GM23338 (cell line): Measurements from ENCODE around the gene TYSND1. TPM values are rescaled to one million over a fixed set of nuclear protein-coding genes. Genes with fewer than 3 reads are reported as not detected.

ENCODE experiments used
- ATAC-seq: fragments of 200-7000 bp; cut with Tn5 transposase; 3 replicates; pipeline ENCODE4 v1.9.1; 2020
- DNase-seq: peaks from one replicate; pipeline ENCODE4 v3.0.0-alpha.2; 2015; ENCODE audit warnings: low spot score
- H2AFZ ChIP-seq: fragments of 200-600 bp; sonication (generic); 2 replicates; pipeline ENCODE4 v1.8.0; 2016; ENCODE audit warnings: antibody characterized with exemption, mild to moderate bottlenecking, moderate library complexity
- H3F3A ChIP-seq: fragments of 200-600 bp; sonication (generic); replicated peaks from 2 replicates; pipeline ENCODE4 v1.8.0; 2017; ENCODE audit warnings: antibody characterized with exemption, mixed run types, low read depth
- H3K27ac ChIP-seq: fragments of 200-600 bp; sonication (generic); 2 replicates; pipeline ENCODE4 v1.6.1; 2016; ENCODE audit warnings: low read depth
- H3K27me3 ChIP-seq: fragments of 200-600 bp; sonication (generic); 2 replicates; pipeline ENCODE4 v1.8.0; 2016; ENCODE audit warnings: mild to moderate bottlenecking, mixed run types, moderate library complexity; ENCODE audit not compliant: insufficient read depth
- H3K36me3 ChIP-seq: fragments of 200-600 bp; sonication (generic); 2 replicates; pipeline ENCODE4 v1.8.0; 2016; ENCODE audit warnings: mild to moderate bottlenecking; ENCODE audit not compliant: insufficient read depth
- H3K4me1 ChIP-seq: fragments of 200-600 bp; sonication (generic); 2 replicates; pipeline ENCODE4 v1.8.0; 2016; ENCODE audit warnings: mild to moderate bottlenecking, moderate library complexity; ENCODE audit not compliant: insufficient read depth
- H3K4me2 ChIP-seq: fragments of 200-600 bp; sonication (generic); 2 replicates; pipeline ENCODE4 v1.7.1; 2017; ENCODE audit warnings: mixed run types
- H3K4me3 ChIP-seq: fragments of 200-600 bp; sonication (generic); 2 replicates; pipeline ENCODE4 v1.6.1; 2016; ENCODE audit warnings: mixed run types
- H3K79me2 ChIP-seq: fragments of 200-600 bp; sonication (generic); replicated peaks from 2 replicates; pipeline ENCODE4 v1.8.0; 2017; ENCODE audit warnings: mild to moderate bottlenecking; ENCODE audit not compliant: insufficient read depth
- H3K9me2 ChIP-seq: fragments of 200-600 bp; sonication (generic); 2 replicates; pipeline ENCODE4 v1.8.0; 2017; ENCODE audit not compliant: insufficient read depth
- H4K20me1 ChIP-seq: fragments of 200-600 bp; sonication (generic); replicated peaks from 2 replicates; pipeline ENCODE4 v1.8.0; 2017; ENCODE audit warnings: mild to moderate bottlenecking; ENCODE audit not compliant: insufficient read depth
- H3K27ac Mint-ChIP-seq: 2 replicates; pipeline ENCODE4 v1.8.0; 2020; ENCODE audit warnings: inconsistent platforms, mild to moderate bottlenecking, moderate library complexity, mixed read lengths
- H3K27me3 Mint-ChIP-seq: 3 replicates; pipeline ENCODE4 v1.8.0; 2022; ENCODE audit warnings: low read depth, mild to moderate bottlenecking, moderate library complexity, mixed read lengths, inconsistent platforms; ENCODE audit not compliant: insufficient read depth, poor library complexity
- H3K36me3 Mint-ChIP-seq: 3 replicates; pipeline ENCODE4 v1.8.0; 2021; ENCODE audit warnings: low read depth, mild to moderate bottlenecking, inconsistent platforms, moderate library complexity, mixed read lengths
- H3K4me1 Mint-ChIP-seq: 3 replicates; pipeline ENCODE4 v1.8.0; 2020; ENCODE audit warnings: mild to moderate bottlenecking, inconsistent platforms, mixed read lengths
- H3K4me3 Mint-ChIP-seq: 3 replicates; pipeline ENCODE4 v1.8.0; 2021; ENCODE audit warnings: moderate library complexity, mild to moderate bottlenecking, inconsistent platforms, mixed read lengths
- H3K9me3 Mint-ChIP-seq: 3 replicates; pipeline ENCODE4 v1.8.0; 2020; ENCODE audit warnings: moderate library complexity, mild to moderate bottlenecking, inconsistent platforms, mixed read lengths
- CREB1 ChIP-seq: fragments of 250-450 bp; sonication (Bioruptor Pico); IDR thresholded peaks from 2 replicates; pipeline ENCODE4 v1.5.0; 2020; ENCODE audit warnings: low read depth, mild to moderate bottlenecking, moderate library complexity
- EZH2 ChIP-seq: fragments of 200-600 bp; sonication (generic); IDR thresholded peaks from one replicate; pipeline ENCODE4 v1.8.0; 2017; ENCODE audit warnings: antibody characterized with exemption, mild to moderate bottlenecking, low read depth; ENCODE audit not compliant: unreplicated experiment
- EZH2phosphoT487 ChIP-seq: fragments of 200-600 bp; sonication (generic); IDR thresholded peaks from one replicate; pipeline ENCODE4 v1.8.1; 2018; ENCODE audit warnings: antibody characterized with exemption; ENCODE audit not compliant: unreplicated experiment
- JUNB ChIP-seq: IDR thresholded peaks from one replicate; pipeline ENCODE4 v1.6.1; 2016; ENCODE audit warnings: antibody characterized with exemption; ENCODE audit not compliant: unreplicated experiment
- NANOG ChIP-seq: IDR thresholded peaks from 2 replicates; pipeline ENCODE4 v1.6.1; 2016; ENCODE audit warnings: antibody characterized with exemption, borderline replicate concordance
- POLR2AphosphoS5 ChIP-seq: IDR thresholded peaks from 2 replicates; pipeline ENCODE4 v1.6.1; 2016; ENCODE audit warnings: antibody characterized with exemption, low read depth
- STAT1 ChIP-seq: IDR thresholded peaks from one replicate; pipeline ENCODE4 v1.6.1; 2016; ENCODE audit warnings: antibody characterized with exemption; ENCODE audit not compliant: unreplicated experiment
- ZNF114 ChIP-seq: fragments of 250-450 bp; sonication (Bioruptor Pico); IDR thresholded peaks from 2 replicates; pipeline ENCODE4 v1.5.0; 2020; ENCODE audit warnings: mild to moderate bottlenecking, moderate library complexity
- ZNF331 ChIP-seq: fragments of 250-450 bp; sonication (Bioruptor Pico); IDR thresholded peaks from 2 replicates; pipeline ENCODE4 v1.5.0; 2020; ENCODE audit warnings: low read depth, mild to moderate bottlenecking, moderate library complexity
- polyA plus RNA-seq: library from polyadenylated mRNA; unstranded; fragments of >200 nt; fragmentation: Nextera tagmentation; extraction: Ambion mirVana; gene quantifications from 2 replicates; pipeline ENCODE4 v1.2.1, GENCODE V29; 2016
- total RNA-seq: library from RNA; depleted of rRNA; stranded (reverse); fragments of >200 nt; shearing (Covaris generic); gene quantifications from 2 replicates; pipeline ENCODE4 v1.2.3, GENCODE V29; 2014
- TF ChIP-seq, protein P1 (sequence below), 2 experiments: fragments of 200-600 bp in 1 of 2; sonication (generic) in 1 of 2; conservative IDR thresholded peaks; 2 replicates each; pipeline versions ENCODE4 v1.5.1 to v1.6.1; 2016 to 2017; ENCODE audit warnings: antibody characterized with exemption in 2 of 2, low read depth in 2 of 2, mild to moderate bottlenecking in 2 of 2, moderate library complexity in 1 of 2
- TF ChIP-seq, protein P2 (sequence below): IDR thresholded peaks from one replicate; pipeline ENCODE4 v1.6.1; 2018; ENCODE audit warnings: antibody characterized with exemption; ENCODE audit not compliant: unreplicated experiment
- TF ChIP-seq, protein P3 (sequence below): IDR thresholded peaks from 2 replicates; pipeline ENCODE4 v1.6.1; 2016; ENCODE audit warnings: antibody characterized with exemption
- TF ChIP-seq, protein P4 (sequence below): fragments of 250-450 bp; sonication (Bioruptor Pico); IDR thresholded peaks from 2 replicates; pipeline ENCODE4 v1.5.0; 2020; ENCODE audit warnings: mild to moderate bottlenecking, moderate library complexity

Gene TYSND1
- total and polyA plus RNA-seq, 2 experiments from 2014 or later, result 5.2 to 19.5 TPM

DNA sequence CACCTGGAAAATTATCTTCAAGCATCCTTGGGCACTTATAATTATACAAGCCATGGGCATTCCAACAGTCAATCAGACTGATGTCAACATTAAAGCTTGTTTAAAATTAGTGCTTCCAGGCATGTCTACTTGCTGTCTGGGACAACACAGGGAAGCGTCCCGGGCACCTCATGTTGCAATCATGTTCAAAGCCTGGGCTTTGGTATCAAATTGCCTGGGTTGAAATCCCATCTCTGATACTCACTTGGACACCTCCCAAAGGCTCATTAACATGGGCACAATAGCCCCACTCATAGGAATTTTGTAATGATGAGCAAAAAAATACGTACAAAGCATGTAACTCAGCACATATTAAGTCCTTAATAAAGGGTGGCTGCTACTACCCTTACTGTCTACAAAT, 28.3 kb downstream of the TYSND1 start:
- H3K79me2 ChIP-seq, result no peaks in the 10 kb centered on the region
- no peak for ATAC-seq
- H3K27me3 Mint-ChIP-seq, result peaks cover 20% of the 10 kb centered on the region
- no peaks in the 10 kb centered on the region; the same call in 2 of the 3 replicates for H3K9me3 Mint-ChIP-seq
- no peak for DNase-seq
- H4K20me1 ChIP-seq, result no peaks in the 10 kb centered on the region
- H3K27ac ChIP-seq, result no peak overlapping the region
- no peaks in the 10 kb centered on the region for H3K36me3 ChIP-seq
- H3K4me2 ChIP-seq, result no peak overlapping the region
- peaks cover 8% of the 10 kb centered on the region; the same call in 2 of the 3 replicates for H3K36me3 Mint-ChIP-seq
- no peak for TF ChIP-seq POLR2AphosphoS5
- no peak for TF ChIP-seq EZH2phosphoT487
- no peak for TF ChIP-seq ZNF331 (CRISPR knock-in tag)
- TF ChIP-seq NANOG, result no peak
- TF ChIP-seq ZNF114, result no peak
- no peak for TF ChIP-seq CREB1
- TF ChIP-seq JUNB, result no peak
- TF ChIP-seq, protein P1, sequence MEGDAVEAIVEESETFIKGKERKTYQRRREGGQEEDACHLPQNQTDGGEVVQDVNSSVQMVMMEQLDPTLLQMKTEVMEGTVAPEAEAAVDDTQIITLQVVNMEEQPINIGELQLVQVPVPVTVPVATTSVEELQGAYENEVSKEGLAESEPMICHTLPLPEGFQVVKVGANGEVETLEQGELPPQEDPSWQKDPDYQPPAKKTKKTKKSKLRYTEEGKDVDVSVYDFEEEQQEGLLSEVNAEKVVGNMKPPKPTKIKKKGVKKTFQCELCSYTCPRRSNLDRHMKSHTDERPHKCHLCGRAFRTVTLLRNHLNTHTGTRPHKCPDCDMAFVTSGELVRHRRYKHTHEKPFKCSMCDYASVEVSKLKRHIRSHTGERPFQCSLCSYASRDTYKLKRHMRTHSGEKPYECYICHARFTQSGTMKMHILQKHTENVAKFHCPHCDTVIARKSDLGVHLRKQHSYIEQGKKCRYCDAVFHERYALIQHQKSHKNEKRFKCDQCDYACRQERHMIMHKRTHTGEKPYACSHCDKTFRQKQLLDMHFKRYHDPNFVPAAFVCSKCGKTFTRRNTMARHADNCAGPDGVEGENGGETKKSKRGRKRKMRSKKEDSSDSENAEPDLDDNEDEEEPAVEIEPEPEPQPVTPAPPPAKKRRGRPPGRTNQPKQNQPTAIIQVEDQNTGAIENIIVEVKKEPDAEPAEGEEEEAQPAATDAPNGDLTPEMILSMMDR (conservative IDR thresholded peaks at IDR 0.05; ENCODE audit: low read depth in 2 of 2), result no peak
- TF ChIP-seq STAT1, result no peak
- TF ChIP-seq, protein P2, sequence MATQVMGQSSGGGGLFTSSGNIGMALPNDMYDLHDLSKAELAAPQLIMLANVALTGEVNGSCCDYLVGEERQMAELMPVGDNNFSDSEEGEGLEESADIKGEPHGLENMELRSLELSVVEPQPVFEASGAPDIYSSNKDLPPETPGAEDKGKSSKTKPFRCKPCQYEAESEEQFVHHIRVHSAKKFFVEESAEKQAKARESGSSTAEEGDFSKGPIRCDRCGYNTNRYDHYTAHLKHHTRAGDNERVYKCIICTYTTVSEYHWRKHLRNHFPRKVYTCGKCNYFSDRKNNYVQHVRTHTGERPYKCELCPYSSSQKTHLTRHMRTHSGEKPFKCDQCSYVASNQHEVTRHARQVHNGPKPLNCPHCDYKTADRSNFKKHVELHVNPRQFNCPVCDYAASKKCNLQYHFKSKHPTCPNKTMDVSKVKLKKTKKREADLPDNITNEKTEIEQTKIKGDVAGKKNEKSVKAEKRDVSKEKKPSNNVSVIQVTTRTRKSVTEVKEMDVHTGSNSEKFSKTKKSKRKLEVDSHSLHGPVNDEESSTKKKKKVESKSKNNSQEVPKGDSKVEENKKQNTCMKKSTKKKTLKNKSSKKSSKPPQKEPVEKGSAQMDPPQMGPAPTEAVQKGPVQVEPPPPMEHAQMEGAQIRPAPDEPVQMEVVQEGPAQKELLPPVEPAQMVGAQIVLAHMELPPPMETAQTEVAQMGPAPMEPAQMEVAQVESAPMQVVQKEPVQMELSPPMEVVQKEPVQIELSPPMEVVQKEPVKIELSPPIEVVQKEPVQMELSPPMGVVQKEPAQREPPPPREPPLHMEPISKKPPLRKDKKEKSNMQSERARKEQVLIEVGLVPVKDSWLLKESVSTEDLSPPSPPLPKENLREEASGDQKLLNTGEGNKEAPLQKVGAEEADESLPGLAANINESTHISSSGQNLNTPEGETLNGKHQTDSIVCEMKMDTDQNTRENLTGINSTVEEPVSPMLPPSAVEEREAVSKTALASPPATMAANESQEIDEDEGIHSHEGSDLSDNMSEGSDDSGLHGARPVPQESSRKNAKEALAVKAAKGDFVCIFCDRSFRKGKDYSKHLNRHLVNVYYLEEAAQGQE, result no peak
- TF ChIP-seq, protein P3, sequence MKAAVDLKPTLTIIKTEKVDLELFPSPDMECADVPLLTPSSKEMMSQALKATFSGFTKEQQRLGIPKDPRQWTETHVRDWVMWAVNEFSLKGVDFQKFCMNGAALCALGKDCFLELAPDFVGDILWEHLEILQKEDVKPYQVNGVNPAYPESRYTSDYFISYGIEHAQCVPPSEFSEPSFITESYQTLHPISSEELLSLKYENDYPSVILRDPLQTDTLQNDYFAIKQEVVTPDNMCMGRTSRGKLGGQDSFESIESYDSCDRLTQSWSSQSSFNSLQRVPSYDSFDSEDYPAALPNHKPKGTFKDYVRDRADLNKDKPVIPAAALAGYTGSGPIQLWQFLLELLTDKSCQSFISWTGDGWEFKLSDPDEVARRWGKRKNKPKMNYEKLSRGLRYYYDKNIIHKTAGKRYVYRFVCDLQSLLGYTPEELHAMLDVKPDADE, result no peak
- TF ChIP-seq, protein P4, sequence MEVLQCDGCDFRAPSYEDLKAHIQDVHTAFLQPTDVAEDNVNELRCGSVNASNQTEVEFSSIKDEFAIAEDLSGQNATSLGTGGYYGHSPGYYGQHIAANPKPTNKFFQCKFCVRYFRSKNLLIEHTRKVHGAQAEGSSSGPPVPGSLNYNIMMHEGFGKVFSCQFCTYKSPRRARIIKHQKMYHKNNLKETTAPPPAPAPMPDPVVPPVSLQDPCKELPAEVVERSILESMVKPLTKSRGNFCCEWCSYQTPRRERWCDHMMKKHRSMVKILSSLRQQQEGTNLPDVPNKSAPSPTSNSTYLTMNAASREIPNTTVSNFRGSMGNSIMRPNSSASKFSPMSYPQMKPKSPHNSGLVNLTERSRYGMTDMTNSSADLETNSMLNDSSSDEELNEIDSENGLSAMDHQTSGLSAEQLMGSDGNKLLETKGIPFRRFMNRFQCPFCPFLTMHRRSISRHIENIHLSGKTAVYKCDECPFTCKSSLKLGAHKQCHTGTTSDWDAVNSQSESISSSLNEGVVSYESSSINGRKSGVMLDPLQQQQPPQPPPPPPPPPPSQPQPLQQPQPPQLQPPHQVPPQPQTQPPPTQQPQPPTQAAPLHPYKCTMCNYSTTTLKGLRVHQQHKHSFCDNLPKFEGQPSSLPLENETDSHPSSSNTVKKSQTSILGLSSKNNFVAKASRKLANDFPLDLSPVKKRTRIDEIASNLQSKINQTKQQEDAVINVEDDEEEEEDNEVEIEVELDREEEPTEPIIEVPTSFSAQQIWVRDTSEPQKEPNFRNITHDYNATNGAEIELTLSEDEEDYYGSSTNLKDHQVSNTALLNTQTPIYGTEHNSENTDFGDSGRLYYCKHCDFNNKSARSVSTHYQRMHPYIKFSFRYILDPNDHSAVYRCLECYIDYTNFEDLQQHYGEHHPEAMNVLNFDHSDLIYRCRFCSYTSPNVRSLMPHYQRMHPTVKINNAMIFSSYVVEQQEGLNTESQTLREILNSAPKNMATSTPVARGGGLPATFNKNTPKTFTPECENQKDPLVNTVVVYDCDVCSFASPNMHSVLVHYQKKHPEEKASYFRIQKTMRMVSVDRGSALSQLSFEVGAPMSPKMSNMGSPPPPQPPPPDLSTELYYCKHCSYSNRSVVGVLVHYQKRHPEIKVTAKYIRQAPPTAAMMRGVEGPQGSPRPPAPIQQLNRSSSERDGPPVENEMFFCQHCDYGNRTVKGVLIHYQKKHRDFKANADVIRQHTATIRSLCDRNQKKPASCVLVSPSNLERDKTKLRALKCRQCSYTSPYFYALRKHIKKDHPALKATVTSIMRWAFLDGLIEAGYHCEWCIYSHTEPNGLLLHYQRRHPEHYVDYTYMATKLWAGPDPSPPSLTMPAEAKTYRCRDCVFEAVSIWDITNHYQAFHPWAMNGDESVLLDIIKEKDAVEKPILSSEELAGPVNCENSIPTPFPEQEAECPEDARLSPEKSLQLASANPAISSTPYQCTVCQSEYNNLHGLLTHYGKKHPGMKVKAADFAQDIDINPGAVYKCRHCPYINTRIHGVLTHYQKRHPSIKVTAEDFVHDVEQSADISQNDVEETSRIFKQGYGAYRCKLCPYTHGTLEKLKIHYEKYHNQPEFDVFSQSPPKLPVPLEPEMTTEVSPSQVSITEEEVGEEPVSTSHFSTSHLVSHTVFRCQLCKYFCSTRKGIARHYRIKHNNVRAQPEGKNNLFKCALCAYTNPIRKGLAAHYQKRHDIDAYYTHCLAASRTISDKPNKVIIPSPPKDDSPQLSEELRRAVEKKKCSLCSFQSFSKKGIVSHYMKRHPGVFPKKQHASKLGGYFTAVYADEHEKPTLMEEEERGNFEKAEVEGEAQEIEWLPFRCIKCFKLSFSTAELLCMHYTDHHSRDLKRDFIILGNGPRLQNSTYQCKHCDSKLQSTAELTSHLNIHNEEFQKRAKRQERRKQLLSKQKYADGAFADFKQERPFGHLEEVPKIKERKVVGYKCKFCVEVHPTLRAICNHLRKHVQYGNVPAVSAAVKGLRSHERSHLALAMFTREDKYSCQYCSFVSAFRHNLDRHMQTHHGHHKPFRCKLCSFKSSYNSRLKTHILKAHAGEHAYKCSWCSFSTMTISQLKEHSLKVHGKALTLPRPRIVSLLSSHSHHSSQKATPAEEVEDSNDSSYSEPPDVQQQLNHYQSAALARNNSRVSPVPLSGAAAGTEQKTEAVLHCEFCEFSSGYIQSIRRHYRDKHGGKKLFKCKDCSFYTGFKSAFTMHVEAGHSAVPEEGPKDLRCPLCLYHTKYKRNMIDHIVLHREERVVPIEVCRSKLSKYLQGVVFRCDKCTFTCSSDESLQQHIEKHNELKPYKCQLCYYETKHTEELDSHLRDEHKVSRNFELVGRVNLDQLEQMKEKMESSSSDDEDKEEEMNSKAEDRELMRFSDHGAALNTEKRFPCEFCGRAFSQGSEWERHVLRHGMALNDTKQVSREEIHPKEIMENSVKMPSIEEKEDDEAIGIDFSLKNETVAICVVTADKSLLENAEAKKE (CRISPR knock-in tag), result no peak
- no peak for TF ChIP-seq EZH2
- no peak overlapping the region for H3K27ac Mint-ChIP-seq
- no peak overlapping the region for H3K4me3 Mint-ChIP-seq
- no peak overlapping the region for H3K4me3 ChIP-seq
- no peaks in the 10 kb centered on the region for H3F3A ChIP-seq
- H3K4me1 ChIP-seq, result no peaks in the 10 kb centered on the region
- H2AFZ ChIP-seq, result no peak overlapping the region
- H3K27me3 ChIP-seq, result no peaks in the 10 kb centered on the region
- H3K4me1 Mint-ChIP-seq, result peaks cover 3% of the 10 kb centered on the region; the same call in 1 of the 3 replicates
- no peaks in the 10 kb centered on the region for H3K9me2 ChIP-seq
